GM12878 (cell line): ENCODE measurements around the gene VAV2. TPM values are rescaled to one million over a fixed set of nuclear protein-coding genes. Genes with fewer than 3 reads are reported as not detected.

Experiments used
- CBX3 ChIP-seq: fragments of 200-600 bp; sonication (generic); IDR thresholded peaks from 2 replicates; pipeline ENCODE4 v1.6.1; 2016; ENCODE audit warnings: low read depth, borderline replicate concordance
- CHD2 ChIP-seq: IDR thresholded peaks from 2 replicates; pipeline ENCODE4 v1.6.1; 2011; ENCODE audit warnings: low read depth, low read length, improper control_type of control experiment, borderline replicate concordance
- CHD4 ChIP-seq: fragments of 200-600 bp; sonication (generic); IDR thresholded peaks from 2 replicates; pipeline ENCODE4 v1.6.1; 2016; ENCODE audit warnings: mild to moderate bottlenecking
- EP300 ChIP-seq, 2 experiments: fragments of 150-350 bp in 1 of 2; IDR thresholded peaks; 2 replicates each; pipeline ENCODE4 v1.6.1; 2011 to 2012; ENCODE audit warnings: low read depth in 2 of 2, low read length in 2 of 2, borderline replicate concordance in 1 of 2, improper control_type of control experiment in 1 of 2, inconsistent platforms in 1 of 2; ENCODE audit not compliant: control insufficient read depth in 1 of 2
- ESRRA ChIP-seq: IDR thresholded peaks from 2 replicates; pipeline ENCODE4 v1.6.1; 2012; ENCODE audit warnings: mild to moderate bottlenecking, low read length, improper control_type of control experiment
- FOXM1 ChIP-seq: IDR thresholded peaks from 2 replicates; pipeline ENCODE4 v1.6.1; 2012; ENCODE audit warnings: low read depth, mild to moderate bottlenecking, inconsistent platforms, low read length, moderate library complexity
- HDAC2 ChIP-seq: fragments of 200-600 bp; sonication (generic); IDR thresholded peaks from 2 replicates; pipeline ENCODE4 v1.6.1; 2017
- IKZF1 ChIP-seq: fragments of 450-650 bp; conservative IDR thresholded peaks from 2 replicates; pipeline ENCODE4 v1.6.1; 2017; ENCODE audit warnings: antibody characterized with exemption, mild to moderate bottlenecking
- JUNB ChIP-seq: IDR thresholded peaks from 2 replicates; pipeline ENCODE4 v1.6.1; 2016; ENCODE audit warnings: antibody characterized with exemption, mild to moderate bottlenecking
- LARP7 ChIP-seq: fragments of 450-650 bp; IDR thresholded peaks from 2 replicates; pipeline ENCODE4 v1.6.1; 2017; ENCODE audit warnings: mild to moderate bottlenecking
- MTA2 ChIP-seq: fragments of 450-650 bp; IDR thresholded peaks from 2 replicates; pipeline ENCODE4 v1.6.1; 2016; ENCODE audit warnings: low read depth, mild to moderate bottlenecking, moderate library complexity
- MTA3 ChIP-seq: IDR thresholded peaks from 2 replicates; pipeline ENCODE4 v1.6.1; 2012; ENCODE audit warnings: low read length, inconsistent platforms, borderline replicate concordance
- MYC ChIP-seq: IDR thresholded peaks from 2 replicates; pipeline ENCODE4 v1.6.1; 2011; ENCODE audit warnings: mild to moderate bottlenecking, low read length, moderate library complexity, inconsistent platforms; ENCODE audit not compliant: insufficient read depth, insufficient replicate concordance, insufficient read length, severe bottlenecking
- PAX8 ChIP-seq: fragments of 450-650 bp; IDR thresholded peaks from 2 replicates; pipeline ENCODE4 v1.6.1; 2017; ENCODE audit warnings: mild to moderate bottlenecking, moderate library complexity
- POLR2AphosphoS5 ChIP-seq: IDR thresholded peaks from 2 replicates; pipeline ENCODE4 v1.6.1; 2011; ENCODE audit warnings: mild to moderate bottlenecking, low read length, inconsistent platforms
- POU2F2 ChIP-seq: IDR thresholded peaks from 3 replicates; pipeline ENCODE4 v1.6.1; 2011; ENCODE audit warnings: low read depth, mild to moderate bottlenecking, low read length, borderline replicate concordance
- SIN3A ChIP-seq: IDR thresholded peaks from 2 replicates; pipeline ENCODE4 v1.6.1; 2012; ENCODE audit warnings: low read depth, low read length, improper control_type of control experiment
- SMAD1 ChIP-seq: fragments of 450-650 bp; IDR thresholded peaks from 2 replicates; pipeline ENCODE4 v1.6.1; 2018; ENCODE audit warnings: mild to moderate bottlenecking, low read depth; ENCODE audit not compliant: partially characterized antibody
- ZNF207 ChIP-seq: fragments of 450-650 bp; IDR thresholded peaks from 2 replicates; pipeline ENCODE4 v1.6.1; 2014; ENCODE audit warnings: antibody characterized with exemption, mild to moderate bottlenecking, borderline replicate concordance
- ZNF384 ChIP-seq: IDR thresholded peaks from 2 replicates; pipeline ENCODE4 v1.6.1; 2012; ENCODE audit warnings: low read depth, mild to moderate bottlenecking, low read length, improper control_type of control experiment, borderline replicate concordance
- ZNF622 ChIP-seq: fragments of 450-650 bp; IDR thresholded peaks from 2 replicates; pipeline ENCODE4 v1.6.1; 2017; ENCODE audit warnings: mild to moderate bottlenecking, inconsistent platforms
- ZZZ3 ChIP-seq: IDR thresholded peaks from 2 replicates; pipeline ENCODE4 v1.6.1; 2011; ENCODE audit warnings: low read depth; ENCODE audit not compliant: control insufficient read depth, insufficient read length
- polyA plus RNA-seq, 11 experiments: library from polyadenylated mRNA; depleted of rRNA in 4 of 11; unstranded in 6 of 11; stranded (reverse) in 5 of 11; fragments of >200 nt; fragmentation: Nextera tagmentation in 4 of 11; fragmentation: Illumina TruSeq in 1 of 11; extraction: Ambion mirVana in 4 of 11; extraction: Trizol in 1 of 11; gene quantifications; 1 replicate in 1 of 11; 2 replicates in 10 of 11; pipeline versions ENCODE4 v1.2.1 to v1.2.3, GENCODE V29; 2011 to 2016; ENCODE audit warnings: inconsistent platforms in 2 of 11, missing spikeins in 2 of 11, low read depth in 1 of 11
- total RNA-seq, 4 experiments: library from RNA; depleted of rRNA in 3 of 4; stranded (reverse); fragments of >200 nt in 3 of 4; fragmentation: Illumina TruSeq in 1 of 4; extraction: Trizol in 1 of 4; gene quantifications; 2 replicates each; pipeline versions ENCODE4 v1.2.1 to v1.2.3, GENCODE V29; 2013 to 2021
- TF ChIP-seq, protein P1 (sequence below): fragments of 450-650 bp; IDR thresholded peaks from 2 replicates; pipeline ENCODE4 v1.6.1; 2017; ENCODE audit warnings: low read depth, mild to moderate bottlenecking, moderate library complexity
- TF ChIP-seq, protein P2 (sequence below): fragments of 450-650 bp; IDR thresholded peaks from 2 replicates; pipeline ENCODE4 v1.6.1; 2017; ENCODE audit warnings: mild to moderate bottlenecking, moderate library complexity
- TF ChIP-seq, protein P3 (sequence below): IDR thresholded peaks from 2 replicates; pipeline ENCODE4 v1.6.1; 2012; ENCODE audit warnings: low read length, inconsistent platforms

VAV2 gene
- total and polyA plus RNA-seq, 10 of the 15 experiments (the other 5 are each of a cell fraction or from before 2014, with no cell fraction given) = 0.13 to 43.9 (median 16.9) TPM

DNA sequence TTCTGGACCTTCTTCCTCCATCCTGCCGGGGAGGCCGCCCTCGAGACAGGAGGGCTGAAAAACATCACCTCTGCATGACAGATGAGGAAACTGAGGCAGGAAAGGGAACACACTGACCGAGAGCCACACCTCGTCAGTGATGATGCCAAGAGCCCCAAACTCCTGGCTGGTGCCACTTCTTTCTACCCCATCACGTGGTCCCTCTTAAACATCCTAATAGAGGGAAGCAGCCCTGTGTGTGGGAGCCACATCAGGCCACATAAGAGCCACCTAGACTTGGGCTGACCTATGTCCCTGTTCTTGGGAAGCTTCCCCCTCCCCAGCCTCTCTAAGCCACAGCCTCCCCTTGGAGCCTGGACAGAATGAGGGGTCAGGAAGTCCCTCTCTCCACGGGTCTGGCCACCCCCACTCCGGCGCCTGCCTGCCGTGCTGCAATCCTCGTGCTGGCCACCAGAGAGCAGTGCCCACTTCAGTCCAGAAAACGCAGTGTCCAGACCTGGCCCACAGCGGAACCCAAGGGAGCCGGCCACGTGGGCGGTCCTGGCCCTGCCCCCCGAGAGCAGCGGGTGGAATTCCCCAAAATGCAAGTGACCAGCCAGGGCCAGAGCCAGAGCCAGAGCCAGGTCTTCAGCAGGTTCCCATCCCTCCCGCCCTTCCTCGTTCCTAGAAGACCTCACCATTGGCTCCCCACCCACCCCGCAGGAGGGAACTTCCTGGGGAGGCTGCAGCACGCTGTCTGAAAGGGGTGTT is 199.2 kb downstream of the VAV2 start (continued):
- TF ChIP-seq, protein P1, sequence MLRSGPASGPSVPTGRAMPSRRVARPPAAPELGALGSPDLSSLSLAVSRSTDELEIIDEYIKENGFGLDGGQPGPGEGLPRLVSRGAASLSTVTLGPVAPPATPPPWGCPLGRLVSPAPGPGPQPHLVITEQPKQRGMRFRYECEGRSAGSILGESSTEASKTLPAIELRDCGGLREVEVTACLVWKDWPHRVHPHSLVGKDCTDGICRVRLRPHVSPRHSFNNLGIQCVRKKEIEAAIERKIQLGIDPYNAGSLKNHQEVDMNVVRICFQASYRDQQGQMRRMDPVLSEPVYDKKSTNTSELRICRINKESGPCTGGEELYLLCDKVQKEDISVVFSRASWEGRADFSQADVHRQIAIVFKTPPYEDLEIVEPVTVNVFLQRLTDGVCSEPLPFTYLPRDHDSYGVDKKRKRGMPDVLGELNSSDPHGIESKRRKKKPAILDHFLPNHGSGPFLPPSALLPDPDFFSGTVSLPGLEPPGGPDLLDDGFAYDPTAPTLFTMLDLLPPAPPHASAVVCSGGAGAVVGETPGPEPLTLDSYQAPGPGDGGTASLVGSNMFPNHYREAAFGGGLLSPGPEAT = peak; percentile 25; the same call in 1 of the 2 replicates
- TF ChIP-seq CHD4 = no peak
- TF ChIP-seq JUNB = no peak
- TF ChIP-seq POLR2AphosphoS5 = 0 out of 2 replicates have a peak, but pooled peaks have one; percentile 25
- no peak for TF ChIP-seq ESRRA
- TF ChIP-seq MTA3 = no peak
- peak; percentile 79; the same call in 1 of the 2 replicates for TF ChIP-seq ZNF207
- TF ChIP-seq MYC = no peak
- TF ChIP-seq SIN3A = 0 out of 2 replicates have a peak, but pooled peaks have one; percentile 75
- no peak for TF ChIP-seq CHD2
- no peak for TF ChIP-seq SMAD1
- no peak for TF ChIP-seq POU2F2
- no peak for TF ChIP-seq HDAC2
- TF ChIP-seq ZNF622 = no peak
- TF ChIP-seq, protein P2, sequence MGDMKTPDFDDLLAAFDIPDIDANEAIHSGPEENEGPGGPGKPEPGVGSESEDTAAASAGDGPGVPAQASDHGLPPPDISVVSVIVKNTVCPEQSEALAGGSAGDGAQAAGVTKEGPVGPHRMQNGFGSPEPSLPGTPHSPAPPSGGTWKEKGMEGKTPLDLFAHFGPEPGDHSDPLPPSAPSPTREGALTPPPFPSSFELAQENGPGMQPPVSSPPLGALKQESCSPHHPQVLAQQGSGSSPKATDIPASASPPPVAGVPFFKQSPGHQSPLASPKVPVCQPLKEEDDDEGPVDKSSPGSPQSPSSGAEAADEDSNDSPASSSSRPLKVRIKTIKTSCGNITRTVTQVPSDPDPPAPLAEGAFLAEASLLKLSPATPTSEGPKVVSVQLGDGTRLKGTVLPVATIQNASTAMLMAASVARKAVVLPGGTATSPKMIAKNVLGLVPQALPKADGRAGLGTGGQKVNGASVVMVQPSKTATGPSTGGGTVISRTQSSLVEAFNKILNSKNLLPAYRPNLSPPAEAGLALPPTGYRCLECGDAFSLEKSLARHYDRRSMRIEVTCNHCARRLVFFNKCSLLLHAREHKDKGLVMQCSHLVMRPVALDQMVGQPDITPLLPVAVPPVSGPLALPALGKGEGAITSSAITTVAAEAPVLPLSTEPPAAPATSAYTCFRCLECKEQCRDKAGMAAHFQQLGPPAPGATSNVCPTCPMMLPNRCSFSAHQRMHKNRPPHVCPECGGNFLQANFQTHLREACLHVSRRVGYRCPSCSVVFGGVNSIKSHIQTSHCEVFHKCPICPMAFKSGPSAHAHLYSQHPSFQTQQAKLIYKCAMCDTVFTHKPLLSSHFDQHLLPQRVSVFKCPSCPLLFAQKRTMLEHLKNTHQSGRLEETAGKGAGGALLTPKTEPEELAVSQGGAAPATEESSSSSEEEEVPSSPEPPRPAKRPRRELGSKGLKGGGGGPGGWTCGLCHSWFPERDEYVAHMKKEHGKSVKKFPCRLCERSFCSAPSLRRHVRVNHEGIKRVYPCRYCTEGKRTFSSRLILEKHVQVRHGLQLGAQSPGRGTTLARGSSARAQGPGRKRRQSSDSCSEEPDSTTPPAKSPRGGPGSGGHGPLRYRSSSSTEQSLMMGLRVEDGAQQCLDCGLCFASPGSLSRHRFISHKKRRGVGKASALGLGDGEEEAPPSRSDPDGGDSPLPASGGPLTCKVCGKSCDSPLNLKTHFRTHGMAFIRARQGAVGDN = no peak
- TF ChIP-seq IKZF1 = no peak
- TF ChIP-seq LARP7 = peak; percentile 51; the same call in 1 of the 2 replicates
- no peak for TF ChIP-seq MTA2
- no peak for TF ChIP-seq CBX3
- TF ChIP-seq, protein P3, sequence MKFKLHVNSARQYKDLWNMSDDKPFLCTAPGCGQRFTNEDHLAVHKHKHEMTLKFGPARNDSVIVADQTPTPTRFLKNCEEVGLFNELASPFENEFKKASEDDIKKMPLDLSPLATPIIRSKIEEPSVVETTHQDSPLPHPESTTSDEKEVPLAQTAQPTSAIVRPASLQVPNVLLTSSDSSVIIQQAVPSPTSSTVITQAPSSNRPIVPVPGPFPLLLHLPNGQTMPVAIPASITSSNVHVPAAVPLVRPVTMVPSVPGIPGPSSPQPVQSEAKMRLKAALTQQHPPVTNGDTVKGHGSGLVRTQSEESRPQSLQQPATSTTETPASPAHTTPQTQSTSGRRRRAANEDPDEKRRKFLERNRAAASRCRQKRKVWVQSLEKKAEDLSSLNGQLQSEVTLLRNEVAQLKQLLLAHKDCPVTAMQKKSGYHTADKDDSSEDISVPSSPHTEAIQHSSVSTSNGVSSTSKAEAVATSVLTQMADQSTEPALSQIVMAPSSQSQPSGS = no peak
- no peak for TF ChIP-seq FOXM1
- TF ChIP-seq EP300 (IDR thresholded peaks at IDR 0.05; ENCODE audit: borderline replicate concordance in 1 of 2, control insufficient read depth in 1 of 2, low read depth in 2 of 2, low read length in 2 of 2) = no peak
- TF ChIP-seq ZZZ3 = no peak
- no peak for TF ChIP-seq ZNF384
- no peak for TF ChIP-seq PAX8
